GM12878 (cell line): Measurements from ENCODE around the gene PIR. TPM values are rescaled to one million over a fixed set of nuclear protein-coding genes. Genes with fewer than 3 reads are reported as not detected.

Experiments used
- ATAC-seq: fragments of 200-7000 bp; cut with Tn5 transposase; 3 replicates; pipeline ENCODE4 v1.9.1; 2020; ENCODE audit warnings: mild to moderate bottlenecking, moderate library complexity
- BruUV-seq: library from RNA; stranded (reverse); fragments of 400-500 nt; replicated peaks from 2 replicates; lab custom pipeline; 2021; lab: Mats Ljungman, UMichigan
- CTCF ChIA-PET: fragments of 300-600 bp; sonication (Branson Sonifier 250); formaldehyde crosslinking; extraction: SDS; loops from one replicate; lab custom pipeline; 2021; ENCODE audit warnings: inconsistent platforms; lab: Yijun Ruan, JAX
- POLR2A ChIA-PET: fragments of 350-600 bp; formaldehyde crosslinking; extraction: SDS; loops from one replicate; lab custom pipeline; 2021; ENCODE audit warnings: inconsistent platforms; lab: Charles Lee
- RAD21 ChIA-PET: fragments of 300-600 bp; sonication (Branson Sonifier 250); formaldehyde crosslinking; loops from one replicate; lab custom pipeline; 2023; ENCODE audit warnings: antibody characterized with exemption; ENCODE audit not compliant: unreplicated experiment; lab: Charles Lee
- SMC1A ChIA-PET: fragments of 300-600 bp; sonication (Branson Sonifier 250); formaldehyde crosslinking; loops from one replicate; lab custom pipeline; 2023; ENCODE audit not compliant: unreplicated experiment, uncharacterized antibody; lab: Charles Lee
- DNase-seq: peaks from one replicate; pipeline ENCODE4 v3.0.0-alpha.2; 2011; ENCODE audit warnings: low read depth, low spot score
- FAIRE-seq: peaks from 3 replicates; lab custom pipeline; 2011; peaks lifted over from hg19 to GRCh38; lab: Jason Lieb, UNC
- H2AFZ ChIP-seq: 2 replicates; pipeline ENCODE4 v1.6.0; 2011; ENCODE audit warnings: low read depth, low read length, control low read depth; ENCODE audit not compliant: control insufficient read depth
- H3K27ac ChIP-seq: 2 replicates; pipeline ENCODE4 v1.5.1; 2011; ENCODE audit warnings: control low read depth; ENCODE audit not compliant: control insufficient read depth, insufficient read depth
- H3K27me3 ChIP-seq, 2 experiments: replicated peaks in 1 of 2; 2 replicates each; pipeline versions ENCODE4 v1.6.0 to v1.6.1; 2011; ENCODE audit warnings: low read length in 1 of 2; ENCODE audit not compliant: control insufficient read depth in 2 of 2, insufficient read depth in 2 of 2
- H3K36me3 ChIP-seq, 2 experiments: 2 replicates each; pipeline ENCODE4 v1.5.1; 2011; ENCODE audit warnings: low read length in 1 of 2; ENCODE audit not compliant: control insufficient read depth in 2 of 2, insufficient read depth in 2 of 2
- H3K4me1 ChIP-seq: 2 replicates; pipeline ENCODE4 v1.6.1; 2011; ENCODE audit warnings: mild to moderate bottlenecking, low read length, moderate library complexity, mixed read lengths; ENCODE audit not compliant: control insufficient read depth, insufficient read depth
- H3K4me2 ChIP-seq: 2 replicates; pipeline ENCODE4 v1.6.0; 2011; ENCODE audit warnings: control low read depth; ENCODE audit not compliant: control insufficient read depth, insufficient read depth
- H3K4me3 ChIP-seq: fragments of 200-600 bp; sonication (generic); 2 replicates; pipeline ENCODE4 v1.5.1; 2016
- H3K79me2 ChIP-seq: 2 replicates; pipeline ENCODE4 v1.6.0; 2011; ENCODE audit warnings: low read length; ENCODE audit not compliant: control insufficient read depth, insufficient read depth
- H3K9ac ChIP-seq: 2 replicates; pipeline ENCODE4 v1.8.0; 2011; ENCODE audit warnings: low read length, control low read depth, mixed read lengths; ENCODE audit not compliant: control insufficient read depth, insufficient read depth
- H3K9me3 ChIP-seq: replicated peaks from 3 replicates; pipeline ENCODE4 v1.5.1; 2011; ENCODE audit warnings: mild to moderate bottlenecking, low read length; ENCODE audit not compliant: control insufficient read depth, insufficient read depth
- H4K20me1 ChIP-seq: 2 replicates; pipeline ENCODE4 v1.6.0; 2011; ENCODE audit not compliant: control insufficient read depth, insufficient read depth
- CBX3 ChIP-seq: fragments of 200-600 bp; sonication (generic); IDR thresholded peaks from 2 replicates; pipeline ENCODE4 v1.6.1; 2016; ENCODE audit warnings: low read depth, borderline replicate concordance
- MYB ChIP-seq: fragments of 150-350 bp; IDR thresholded peaks from 2 replicates; pipeline ENCODE4 v1.6.1; 2014; ENCODE audit warnings: mild to moderate bottlenecking, low read depth, low read length, borderline replicate concordance
- PAX5 ChIP-seq: IDR thresholded peaks from 2 replicates; pipeline ENCODE4 v1.6.1; 2011; ENCODE audit warnings: low read depth, low read length, borderline replicate concordance
- RAD51 ChIP-seq: fragments of 450-650 bp; IDR thresholded peaks from 2 replicates; pipeline ENCODE4 v1.6.1; 2016; ENCODE audit warnings: moderate library complexity, mild to moderate bottlenecking, inconsistent platforms
- SMAD1 ChIP-seq: fragments of 450-650 bp; IDR thresholded peaks from 2 replicates; pipeline ENCODE4 v1.6.1; 2018; ENCODE audit warnings: mild to moderate bottlenecking, low read depth; ENCODE audit not compliant: partially characterized antibody
- SMAD5 ChIP-seq: IDR thresholded peaks from 2 replicates; pipeline ENCODE4 v1.6.1; 2016; ENCODE audit warnings: antibody characterized with exemption, low read depth
- TCF7 ChIP-seq: IDR thresholded peaks from 2 replicates; pipeline ENCODE4 v1.6.1; 2014; ENCODE audit warnings: antibody characterized with exemption, borderline replicate concordance
- ZSCAN29 ChIP-seq: fragments of 450-650 bp; IDR thresholded peaks from 2 replicates; pipeline ENCODE4 v1.6.1; 2017; ENCODE audit warnings: mild to moderate bottlenecking, moderate library complexity
- WGBS: methylation state at CpG from one replicate; pipeline ENCODE4 v1.1.6; 2016; ENCODE audit warnings: low lambda C conversion rate; ENCODE audit not compliant: insufficient replicate concordance, insufficient coverage; ENCODE audit errors: missing lambda C conversion rate; 5-methylcytosine and 5-hydroxymethylcytosine counted together
- in situ Hi-C: fragments of 300-500 bp; cut with MboI; formaldehyde crosslinking; loops from 9 replicates; pipeline ENCODE4 v1.14.3; 2018; ENCODE audit warnings: mixed read lengths
- intact Hi-C: fragments of 100-400 bp; cut with micrococcal nuclease; formaldehyde crosslinking; loops from one replicate; pipeline ENCODE4 v1.14.2; 2022; ENCODE audit not compliant: unreplicated experiment
- polyA plus RNA-seq, 11 experiments: library from polyadenylated mRNA; depleted of rRNA in 4 of 11; unstranded in 6 of 11; stranded (reverse) in 5 of 11; fragments of >200 nt; fragmentation: Nextera tagmentation in 4 of 11; fragmentation: Illumina TruSeq in 1 of 11; extraction: Ambion mirVana in 4 of 11; extraction: Trizol in 1 of 11; gene quantifications; 1 replicate in 1 of 11; 2 replicates in 10 of 11; pipeline versions ENCODE4 v1.2.1 to v1.2.3, GENCODE V29; 2011 to 2016; ENCODE audit warnings: inconsistent platforms in 2 of 11, missing spikeins in 2 of 11, low read depth in 1 of 11
- total RNA-seq, 4 experiments: library from RNA; depleted of rRNA in 3 of 4; stranded (reverse); fragments of >200 nt in 3 of 4; fragmentation: Illumina TruSeq in 1 of 4; extraction: Trizol in 1 of 4; gene quantifications; 2 replicates each; pipeline versions ENCODE4 v1.2.1 to v1.2.3, GENCODE V29; 2013 to 2021
- TF ChIP-seq, protein P1 (sequence below): IDR thresholded peaks from 2 replicates; pipeline ENCODE4 v1.6.1; 2011; ENCODE audit warnings: mild to moderate bottlenecking, low read depth, low read length, moderate library complexity; ENCODE audit not compliant: insufficient replicate concordance
- TF ChIP-seq, protein P2 (sequence below): fragments of 450-650 bp; IDR thresholded peaks from 2 replicates; pipeline ENCODE4 v1.6.1; 2017; ENCODE audit warnings: mild to moderate bottlenecking

The PIR gene
- total and polyA plus RNA-seq, 10 of the 15 experiments (the other 5 are each of a cell fraction or from before 2014, with no cell fraction given), result 3.8 to 16.5 (median 7.3) TPM

DNA sequence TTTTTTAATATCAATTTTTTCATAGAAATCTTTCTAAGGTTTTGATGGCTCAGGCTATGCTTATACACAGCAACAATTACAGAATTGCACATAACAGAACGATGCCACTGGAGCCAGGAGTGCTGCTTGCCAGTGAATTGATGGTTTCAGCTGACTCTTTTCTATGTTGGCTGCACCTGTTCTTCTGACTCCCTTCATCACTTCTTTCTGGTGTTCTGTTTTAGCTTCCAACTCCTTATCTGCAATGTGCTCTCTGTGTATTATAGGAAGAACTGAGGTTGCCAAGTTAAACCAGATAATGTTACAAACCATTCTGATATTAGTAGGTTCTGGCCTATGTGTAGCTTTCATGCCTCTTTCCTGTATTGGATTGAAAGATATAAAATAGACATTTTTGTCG lies 97.3 kb downstream of the PIR start:
- H4K20me1 ChIP-seq, result no peaks in the 10 kb centered on the region
- no peak for DNase-seq
- no peak for ATAC-seq
- CTCF ChIA-PET, result no interaction called here
- H3K27me3 ChIP-seq, result no peaks in the 10 kb centered on the region
- H3K4me2 ChIP-seq, result no peak overlapping the region
- H3K27ac ChIP-seq, result no peak overlapping the region
- 46% methylated on average over 2 of the region's 2 CpGs for WGBS
- in situ Hi-C loops (no loop called here), intact Hi-C loops (no loop called here)
- no peak overlapping the region for H3K4me3 ChIP-seq
- H3K79me2 ChIP-seq, result no peaks in the 10 kb centered on the region
- no peaks in the 10 kb centered on the region for H3K4me1 ChIP-seq
- no peak for FAIRE-seq
- H3K36me3 ChIP-seq, result no peaks in the 10 kb centered on the region
- POLR2A ChIA-PET, result no interaction called here
- TF ChIP-seq PAX5 (no peak), CBX3 (no peak), SMAD1 (no peak), MYB (no peak), SMAD5 (no peak), ZSCAN29 (no peak), RAD51 (no peak), TCF7 (no peak)
- TF ChIP-seq, protein P1, sequence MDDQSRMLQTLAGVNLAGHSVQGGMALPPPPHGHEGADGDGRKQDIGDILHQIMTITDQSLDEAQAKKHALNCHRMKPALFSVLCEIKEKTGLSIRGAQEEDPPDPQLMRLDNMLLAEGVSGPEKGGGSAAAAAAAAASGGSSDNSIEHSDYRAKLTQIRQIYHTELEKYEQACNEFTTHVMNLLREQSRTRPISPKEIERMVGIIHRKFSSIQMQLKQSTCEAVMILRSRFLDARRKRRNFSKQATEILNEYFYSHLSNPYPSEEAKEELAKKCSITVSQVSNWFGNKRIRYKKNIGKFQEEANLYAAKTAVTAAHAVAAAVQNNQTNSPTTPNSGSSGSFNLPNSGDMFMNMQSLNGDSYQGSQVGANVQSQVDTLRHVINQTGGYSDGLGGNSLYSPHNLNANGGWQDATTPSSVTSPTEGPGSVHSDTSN, result no peak
- TF ChIP-seq, protein P2, sequence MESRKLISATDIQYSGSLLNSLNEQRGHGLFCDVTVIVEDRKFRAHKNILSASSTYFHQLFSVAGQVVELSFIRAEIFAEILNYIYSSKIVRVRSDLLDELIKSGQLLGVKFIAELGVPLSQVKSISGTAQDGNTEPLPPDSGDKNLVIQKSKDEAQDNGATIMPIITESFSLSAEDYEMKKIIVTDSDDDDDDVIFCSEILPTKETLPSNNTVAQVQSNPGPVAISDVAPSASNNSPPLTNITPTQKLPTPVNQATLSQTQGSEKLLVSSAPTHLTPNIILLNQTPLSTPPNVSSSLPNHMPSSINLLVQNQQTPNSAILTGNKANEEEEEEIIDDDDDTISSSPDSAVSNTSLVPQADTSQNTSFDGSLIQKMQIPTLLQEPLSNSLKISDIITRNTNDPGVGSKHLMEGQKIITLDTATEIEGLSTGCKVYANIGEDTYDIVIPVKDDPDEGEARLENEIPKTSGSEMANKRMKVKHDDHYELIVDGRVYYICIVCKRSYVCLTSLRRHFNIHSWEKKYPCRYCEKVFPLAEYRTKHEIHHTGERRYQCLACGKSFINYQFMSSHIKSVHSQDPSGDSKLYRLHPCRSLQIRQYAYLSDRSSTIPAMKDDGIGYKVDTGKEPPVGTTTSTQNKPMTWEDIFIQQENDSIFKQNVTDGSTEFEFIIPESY, result no peak
- RAD21 ChIA-PET, result no interaction called here
- no peaks in the 10 kb centered on the region for H3K9me3 ChIP-seq
- no peak overlapping the region for H3K9ac ChIP-seq
- SMC1A ChIA-PET, result interaction anchor here (0.8 to 1.5 kb wide), 2 partner anchors 14 to 20 kb away, joined by 3 read pairs; no protein-coding TSS in a partner anchor
- BruUV-seq, result no TSS peak
- no peak overlapping the region for H2AFZ ChIP-seq
